GM18526 (cell line): ENCODE results near the gene RGMB.

Experiments used
- POLR2A ChIP-seq: IDR thresholded peaks from 3 replicates; pipeline ENCODE4 v1.6.1; 2011; ENCODE audit not compliant: insufficient read length; ENCODE audit errors: extremely low read depth

The RGMB gene

DNA sequence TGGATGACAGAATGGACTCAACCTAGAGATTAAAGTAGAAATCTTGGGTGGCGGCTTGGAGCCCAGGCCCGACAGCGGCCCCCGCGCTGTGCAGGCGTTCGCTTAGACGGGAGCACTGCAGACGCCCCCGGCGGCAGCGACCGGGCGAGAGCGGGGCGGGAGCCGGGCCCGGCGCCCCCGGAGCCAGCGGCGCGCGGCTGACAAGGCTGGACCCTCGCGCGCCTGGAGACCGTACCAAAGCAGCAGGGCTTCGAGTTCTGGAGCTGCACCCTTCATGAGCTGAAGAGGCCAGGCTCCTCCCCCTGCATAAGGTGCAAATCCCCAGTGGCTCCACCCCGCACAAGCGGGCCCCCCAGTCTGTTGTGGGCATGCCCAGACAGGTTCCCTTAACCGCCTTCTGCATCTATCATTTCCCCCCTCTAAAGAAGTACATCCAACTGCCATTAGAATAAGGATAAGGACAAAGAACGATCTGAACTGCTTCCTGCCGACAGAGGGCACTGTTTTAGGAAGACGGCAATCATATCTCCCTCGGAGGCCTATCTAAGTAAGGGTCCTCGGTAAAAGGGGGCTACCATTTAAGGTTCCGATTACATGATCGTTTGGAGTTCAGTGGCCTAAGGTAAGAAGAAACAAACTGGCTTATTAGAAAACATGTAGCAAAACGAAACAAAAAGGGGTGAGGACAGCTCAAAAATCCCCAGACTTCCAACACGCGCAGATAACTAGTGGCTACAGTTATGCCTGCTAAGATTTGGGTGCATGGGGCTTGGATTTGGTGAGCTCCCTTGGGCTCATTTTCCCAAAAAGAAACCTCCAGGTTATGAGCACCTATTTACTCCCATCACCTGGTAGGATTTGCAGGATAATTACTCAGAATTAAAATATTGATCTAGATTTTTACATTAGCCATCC lies 66.3 kb downstream of the RGMB start:
- TF ChIP-seq POLR2A, result no peak

DNA sequence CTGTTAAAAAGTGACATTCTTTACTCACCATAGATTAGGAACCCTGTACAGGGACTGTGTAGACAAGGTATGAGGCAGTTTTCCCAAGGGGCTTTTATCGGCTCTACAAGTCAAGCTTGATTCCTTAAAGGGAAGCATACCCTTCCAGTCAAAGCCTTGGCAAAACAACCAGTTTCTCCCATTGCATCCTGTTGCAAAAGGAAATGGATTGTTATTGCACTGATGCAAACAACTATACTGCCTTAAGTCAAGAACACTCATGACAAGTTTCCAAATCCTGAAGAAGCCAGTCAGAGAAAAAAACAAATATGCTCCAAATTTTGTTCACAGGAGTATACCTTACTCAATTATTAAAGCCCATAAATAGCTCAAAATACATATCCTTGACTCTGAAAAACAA lies 67.5 kb downstream of the RGMB start:
- TF ChIP-seq POLR2A, result no peak

DNA sequence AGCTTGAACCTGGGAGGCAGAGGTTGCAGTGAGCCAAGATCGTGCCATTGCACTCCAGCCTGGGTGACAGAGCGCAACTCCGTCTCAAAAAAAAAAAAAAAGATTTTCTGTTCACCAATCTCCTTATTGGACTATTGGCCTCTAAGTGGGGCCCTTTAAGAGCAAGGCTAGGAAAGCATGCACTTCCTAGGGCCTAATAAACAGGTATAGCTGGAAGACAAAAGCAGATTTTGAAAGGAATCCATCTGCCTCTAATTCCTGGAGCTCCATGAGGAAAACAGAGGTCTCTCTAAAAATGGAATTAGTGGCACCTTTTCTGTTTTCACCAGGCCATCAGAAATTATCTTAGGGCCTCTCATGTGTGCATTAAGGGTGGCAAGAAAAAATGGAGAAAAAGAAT lies 70.0 kb downstream of the RGMB start:
- no peak for TF ChIP-seq POLR2A

DNA sequence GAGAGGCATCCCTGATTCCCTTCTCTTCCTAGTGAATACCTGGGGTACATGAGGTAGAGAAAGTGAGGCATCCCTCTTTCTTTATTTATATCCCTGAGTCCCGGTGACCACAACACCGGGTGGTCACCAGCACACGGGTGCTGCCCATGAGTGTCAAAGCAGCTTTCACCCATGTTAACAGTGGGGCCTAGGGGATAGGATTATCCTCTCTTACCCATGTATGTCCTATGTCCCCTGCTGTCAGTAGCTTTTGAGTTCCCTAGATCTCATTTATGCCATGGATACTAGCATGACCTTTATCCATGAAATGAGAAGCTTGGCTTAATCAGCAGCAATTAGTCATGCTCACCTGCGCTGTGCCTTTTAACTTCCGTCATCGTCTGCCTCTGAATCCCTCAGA lies 71.4 kb downstream of the RGMB start:
- TF ChIP-seq POLR2A, result no peak

DNA sequence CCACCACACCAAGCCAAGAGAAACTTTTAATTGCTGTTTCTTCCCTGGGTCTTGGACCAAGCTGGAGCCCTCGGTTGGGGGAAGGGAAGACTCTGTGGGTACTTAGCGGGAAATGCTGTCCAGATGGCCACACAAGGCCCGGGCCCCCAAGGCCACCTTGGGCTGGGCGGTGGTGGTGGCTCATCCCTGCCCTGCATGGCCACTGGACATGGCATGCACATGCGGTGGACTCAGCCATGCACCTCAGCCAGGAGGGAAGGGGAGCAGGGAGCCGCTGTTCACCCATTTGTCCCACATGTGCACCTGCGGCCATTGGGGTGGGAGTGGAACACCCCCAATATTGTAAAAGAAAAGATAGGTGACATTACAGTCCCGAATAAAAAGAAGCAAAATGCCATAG lies 72.4 kb downstream of the RGMB start:
- no peak for TF ChIP-seq POLR2A
